ENCODE data around the gene DOCK2. TPM values are rescaled to one million over a fixed set of nuclear protein-coding genes. Genes with fewer than 3 reads are reported as not detected.

The DOCK2 gene
- 10 to 100 TPM; 10.9 to 20.5 (median 13.6) TPM for total RNA-seq
- polyA plus RNA-seq, result 10 to 100 TPM in 1 of 3 donors, 1 to 10 TPM in 2; 2.3 to 21.1 (median 4.2) TPM

DNA sequence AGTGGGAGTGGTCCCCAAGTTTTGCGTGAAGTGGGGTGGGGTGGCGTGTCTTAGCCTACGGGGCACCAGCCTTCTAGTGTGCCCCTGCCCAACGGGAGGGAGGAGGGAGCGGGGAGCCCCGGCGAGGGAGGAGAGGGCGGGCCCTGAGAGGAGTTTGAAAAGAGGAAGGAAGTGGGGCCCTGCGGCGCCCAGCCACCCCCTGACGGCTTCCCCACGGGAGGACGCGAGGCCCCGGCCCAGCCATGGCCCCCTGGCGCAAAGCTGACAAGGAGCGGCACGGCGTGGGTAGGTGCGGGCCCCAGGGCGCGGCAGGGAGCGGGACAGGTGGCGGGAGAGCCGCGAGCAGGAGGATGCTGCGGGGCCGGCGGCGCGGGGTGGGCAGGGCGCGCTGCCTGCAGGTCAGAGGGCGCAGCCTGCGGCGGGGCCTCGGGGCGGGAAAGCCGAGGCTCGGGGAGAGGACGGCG, at the start of gene DOCK2:
Gene DOCK2 (plus strand): TSS at position 191 of the 464 bp plus-strand sequence. CDS start 52 bp downstream, at position 243.
- no peaks in the 10 kb centered on the region for H3K9me3 ChIP-seq
- H3K27me3 ChIP-seq, result peaks cover 5 to 22% (median 10%) of the 10 kb centered on the region in 3 donors
- H3K4me3 ChIP-seq, result peak within 1 kb of the TSS in 3 of 4 donors; percentile 29 to 49 (median 43)
- peak within 1 kb of the TSS; percentile 38 to 49 (median 46) for H3K27ac ChIP-seq
- DNase-seq, result peak; percentile 77
- intact Hi-C loops (cut with DNase I), result no loop called here
- TF ChIP-seq CTCF (IDR thresholded peaks at IDR 0.05) (no peak), POLR2AphosphoS5 (IDR thresholded peaks at IDR 0.05) (no peak), POLR2A (IDR thresholded peaks at IDR 0.05) (no peak), EP300 (IDR thresholded peaks at IDR 0.05) (no peak)
- WGBS, 2 donors, result 1 to 8% methylated on average over 42 of the region's 42 CpGs
- peaks cover 0 to 6% (median 5%) of the 10 kb centered on the region in 4 donors for H3K4me1 ChIP-seq
- no peaks in the 10 kb centered on the region for H3K36me3 ChIP-seq

DNA sequence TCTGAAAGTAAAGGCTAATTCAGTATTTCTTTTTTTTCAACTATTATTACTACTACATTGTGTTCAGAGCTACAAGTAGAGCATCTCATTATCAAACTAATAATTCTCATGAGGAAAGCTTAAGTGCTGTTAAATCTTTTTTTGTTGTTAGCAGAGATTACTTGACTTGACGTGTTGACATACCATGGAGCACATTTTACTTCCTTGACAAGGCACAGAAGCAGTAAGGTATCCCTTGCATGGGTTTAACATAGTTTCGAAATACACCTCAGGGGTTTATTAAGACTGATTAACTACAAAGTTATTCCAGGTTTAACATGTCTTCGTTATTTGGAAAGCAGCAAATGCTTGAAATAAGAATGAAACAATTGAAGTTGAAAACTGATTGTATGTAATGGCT, 46.5 kb upstream of the DOCK2 start:
- no peak overlapping the region for H3K4me3 ChIP-seq
- TF ChIP-seq EP300 (IDR thresholded peaks at IDR 0.05) (no peak), POLR2AphosphoS5 (IDR thresholded peaks at IDR 0.05) (no peak), CTCF (IDR thresholded peaks at IDR 0.05) (no peak), POLR2A (IDR thresholded peaks at IDR 0.05) (no peak)
- no peak overlapping the region for H3K27ac ChIP-seq
- DNase-seq, result no peak
- peaks cover 0 to 64% (median 19%) of the 10 kb centered on the region in 4 donors for H3K36me3 ChIP-seq
- intact Hi-C loops (cut with DNase I), result no loop called here
- no peaks in the 10 kb centered on the region for H3K27me3 ChIP-seq
- WGBS, 2 donors, result 95 to 96% methylated on average over 3 of the region's 3 CpGs
- no peaks in the 10 kb centered on the region for H3K4me1 ChIP-seq
- no peaks in the 10 kb centered on the region for H3K9me3 ChIP-seq

- Histone ChIP-seq H3K36me3 (peaks cover 0 to 75% (median 19%) of the 10 kb centered on the region in 4 donors), H3K4me1 (no peaks in the 10 kb centered on the region), H3K9me3 (no peaks in the 10 kb centered on the region), H3K4me3 (no peak overlapping the region), H3K27me3 (no peaks in the 10 kb centered on the region), H3K27ac (no peak overlapping the region)
- 0 to 44% methylated on average over 1 of the region's 1 CpG for WGBS, 2 donors
- TF ChIP-seq POLR2AphosphoS5 (IDR thresholded peaks at IDR 0.05) (no peak), POLR2A (IDR thresholded peaks at IDR 0.05) (no peak), CTCF (IDR thresholded peaks at IDR 0.05) (no peak), EP300 (IDR thresholded peaks at IDR 0.05) (no peak)
- DNase-seq, result no peak
- intact Hi-C loops (cut with DNase I), result no loop called here
Observed at GRCh38 chr5:169591636-169592035, 45.4 kb upstream of the DOCK2 start.

DNA sequence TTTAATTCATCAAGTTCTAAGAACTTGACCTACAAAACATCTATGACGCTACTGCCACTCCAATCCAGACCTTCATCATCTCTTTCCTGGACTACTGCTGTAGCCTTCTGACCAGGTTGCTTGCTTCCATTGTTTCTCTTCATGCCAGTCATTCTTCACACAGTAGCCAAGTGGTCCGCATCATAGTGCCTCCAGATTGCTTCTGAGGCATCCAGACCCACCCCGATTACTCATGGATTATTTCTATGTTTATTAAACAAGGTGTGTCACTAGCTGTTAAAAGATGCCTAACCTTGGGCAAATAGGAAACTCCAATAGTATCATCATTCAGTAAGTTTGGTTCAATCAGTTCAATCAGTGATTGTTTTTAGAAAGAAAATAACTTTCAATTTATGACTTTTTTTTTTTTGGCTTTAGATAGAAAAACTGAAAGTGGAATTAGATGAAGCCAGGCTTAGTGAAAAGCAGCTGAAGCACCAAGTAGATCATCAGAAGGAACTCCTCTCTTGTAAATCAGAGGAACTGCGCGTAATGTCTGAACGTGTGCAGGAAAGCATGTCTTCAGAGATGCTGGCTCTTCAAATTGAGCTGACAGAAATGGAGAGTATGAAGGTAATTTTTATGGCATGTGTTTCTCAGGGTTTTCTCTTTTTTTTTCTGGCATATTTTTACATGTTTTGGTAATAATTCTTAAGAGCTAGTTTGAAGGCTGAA, 44.0 kb upstream of the DOCK2 start:
- Histone ChIP-seq H3K4me3 (no peak overlapping the region), H3K27me3 (no peaks in the 10 kb centered on the region), H3K4me1 (no peaks in the 10 kb centered on the region), H3K27ac (no peak overlapping the region), H3K9me3 (no peaks in the 10 kb centered on the region), H3K36me3 (peaks cover 0 to 87% (median 19%) of the 10 kb centered on the region in 4 donors)
- no peak for TF ChIP-seq POLR2AphosphoS5 (IDR thresholded peaks at IDR 0.05)
- no peak for TF ChIP-seq EP300 (IDR thresholded peaks at IDR 0.05)
- no peak for TF ChIP-seq CTCF (IDR thresholded peaks at IDR 0.05)
- TF ChIP-seq POLR2A (IDR thresholded peaks at IDR 0.05), result no peak
- no peak for DNase-seq
- 91 to 92% methylated on average over 6 of the region's 6 CpGs for WGBS, 2 donors
- intact Hi-C loops (cut with DNase I), result no loop called here
